Type B pancreatic cell (in vitro differentiated cells): ENCODE measurements around the gene TAF3. TPM values are rescaled to one million over a fixed set of nuclear protein-coding genes. Genes with fewer than 3 reads are reported as not detected.

ENCODE experiments used
- DNase-seq: peaks from one replicate; pipeline ENCODE4 v3.0.0; 2021; ENCODE audit warnings: mixed read lengths; ENCODE audit not compliant: unreplicated experiment; ENCODE audit errors: extremely low spot score
- H3K27ac Mint-ChIP-seq: 2 replicates; pipeline ENCODE4 v1.8.0; 2021; ENCODE audit warnings: mild to moderate bottlenecking, mixed read lengths
- H3K27me3 Mint-ChIP-seq: 2 replicates; pipeline ENCODE4 v1.8.0; 2021; ENCODE audit warnings: mixed read lengths
- H3K36me3 Mint-ChIP-seq: 2 replicates; pipeline ENCODE4 v1.8.0; 2021; ENCODE audit warnings: mixed read lengths
- H3K4me1 Mint-ChIP-seq: one replicate; pipeline ENCODE4 v1.8.0; 2021; ENCODE audit warnings: mixed read lengths; ENCODE audit not compliant: unreplicated experiment
- H3K4me3 Mint-ChIP-seq: 2 replicates; pipeline ENCODE4 v1.8.0; 2021; ENCODE audit warnings: mild to moderate bottlenecking, mixed read lengths
- H3K9me3 Mint-ChIP-seq: 2 replicates; pipeline ENCODE4 v1.8.0; 2021; ENCODE audit warnings: mixed read lengths
- total RNA-seq: library from RNA; stranded (reverse); gene quantifications from 2 replicates; pipeline ENCODE4 v1.2.1, GENCODE V29; 2021; ENCODE audit warnings: low replicate concordance
- TF ChIP-seq, protein P1 (sequence below): fragments of 200-600 bp; sonication (generic); conservative IDR thresholded peaks from 2 replicates; pipeline ENCODE4 v1.5.0; 2021; ENCODE audit warnings: antibody characterized with exemption, mild to moderate bottlenecking

Gene TAF3
- total RNA-seq, 1 donor from 2014 or later = 9.9 TPM

DNA sequence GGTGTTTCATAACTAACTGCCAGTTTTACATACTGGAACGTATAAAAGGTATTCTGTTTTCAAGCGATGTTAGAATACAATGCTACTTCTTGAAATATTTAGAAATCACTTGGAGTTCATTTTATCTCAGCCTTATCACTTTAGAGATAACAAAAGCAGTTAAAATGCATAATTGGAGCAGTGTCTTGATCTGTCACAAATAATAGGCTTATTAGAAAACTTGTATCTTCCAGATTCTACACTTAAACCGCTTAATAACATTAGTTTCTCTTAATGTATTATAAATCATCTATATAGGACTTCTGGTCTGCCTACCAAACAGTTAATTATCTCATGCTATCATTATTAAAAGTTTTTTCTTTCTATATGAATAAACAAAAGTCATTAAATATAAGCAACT is 104.4 kb downstream of the TAF3 start:
- Mint-ChIP-seq H3K27ac (no peak overlapping the region), H3K9me3 (no peaks in the 10 kb centered on the region), H3K4me3 (no peak overlapping the region), H3K36me3 (no peaks in the 10 kb centered on the region), H3K27me3 (no peaks in the 10 kb centered on the region), H3K4me1 (peaks cover 6% of the 10 kb centered on the region)
- no peak for DNase-seq
- TF ChIP-seq, protein P1, sequence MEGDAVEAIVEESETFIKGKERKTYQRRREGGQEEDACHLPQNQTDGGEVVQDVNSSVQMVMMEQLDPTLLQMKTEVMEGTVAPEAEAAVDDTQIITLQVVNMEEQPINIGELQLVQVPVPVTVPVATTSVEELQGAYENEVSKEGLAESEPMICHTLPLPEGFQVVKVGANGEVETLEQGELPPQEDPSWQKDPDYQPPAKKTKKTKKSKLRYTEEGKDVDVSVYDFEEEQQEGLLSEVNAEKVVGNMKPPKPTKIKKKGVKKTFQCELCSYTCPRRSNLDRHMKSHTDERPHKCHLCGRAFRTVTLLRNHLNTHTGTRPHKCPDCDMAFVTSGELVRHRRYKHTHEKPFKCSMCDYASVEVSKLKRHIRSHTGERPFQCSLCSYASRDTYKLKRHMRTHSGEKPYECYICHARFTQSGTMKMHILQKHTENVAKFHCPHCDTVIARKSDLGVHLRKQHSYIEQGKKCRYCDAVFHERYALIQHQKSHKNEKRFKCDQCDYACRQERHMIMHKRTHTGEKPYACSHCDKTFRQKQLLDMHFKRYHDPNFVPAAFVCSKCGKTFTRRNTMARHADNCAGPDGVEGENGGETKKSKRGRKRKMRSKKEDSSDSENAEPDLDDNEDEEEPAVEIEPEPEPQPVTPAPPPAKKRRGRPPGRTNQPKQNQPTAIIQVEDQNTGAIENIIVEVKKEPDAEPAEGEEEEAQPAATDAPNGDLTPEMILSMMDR = no peak

DNA sequence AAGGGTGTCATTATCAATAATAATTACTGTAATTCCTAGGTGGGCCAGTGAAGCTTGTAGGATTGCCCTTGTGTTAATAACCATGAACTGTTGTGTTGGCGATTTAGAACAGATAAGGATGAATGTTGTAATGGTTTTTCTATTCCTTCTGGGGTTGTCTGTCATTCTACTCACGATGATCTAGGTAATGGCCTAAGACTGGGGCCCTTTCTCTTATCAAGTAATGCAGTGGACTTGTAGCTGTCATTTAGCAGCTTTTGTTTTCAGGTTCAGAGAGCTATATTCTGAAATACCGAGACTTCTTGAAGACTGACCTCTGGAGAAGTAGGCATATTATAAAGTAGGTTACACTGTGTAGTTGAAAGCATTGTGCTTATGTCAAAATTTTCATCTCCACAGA is 110.2 kb downstream of the TAF3 start:
- H3K36me3 Mint-ChIP-seq = no peaks in the 10 kb centered on the region

DNA sequence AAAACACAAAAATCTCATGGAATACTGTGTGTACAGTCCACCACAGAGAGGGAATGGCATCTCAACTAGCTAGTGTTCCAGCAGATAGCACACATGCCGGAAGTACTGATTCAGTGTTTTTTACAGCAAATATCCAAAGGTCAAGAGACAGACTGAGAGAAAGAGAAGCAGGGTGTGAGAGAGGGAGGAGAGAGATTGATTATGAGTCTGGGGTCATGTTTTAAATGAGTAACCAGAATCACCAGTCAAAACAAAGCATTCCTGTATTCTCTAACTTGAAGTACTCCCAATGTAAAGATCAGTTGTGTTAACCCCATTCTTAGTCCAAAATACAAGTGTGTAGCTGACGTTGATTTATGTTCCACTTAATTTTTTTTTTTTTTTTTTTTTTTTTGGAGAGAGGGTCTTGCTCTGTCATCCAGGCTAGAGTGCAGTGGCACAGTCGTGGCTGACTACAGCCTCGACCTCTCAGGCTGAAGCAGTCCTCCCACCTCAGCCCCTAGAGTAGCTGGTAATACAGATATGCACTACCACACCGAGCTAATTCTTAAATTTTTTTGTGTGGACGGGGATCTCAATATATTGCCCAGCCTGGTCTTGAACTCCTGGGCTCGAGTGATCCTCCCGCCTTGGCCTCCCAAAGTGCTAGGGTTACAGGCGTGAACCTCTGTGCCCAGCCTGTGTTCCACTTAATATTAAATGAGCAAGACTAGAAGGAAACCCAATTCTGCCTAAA is 114.2 kb downstream of the TAF3 start:
- H3K27ac Mint-ChIP-seq = no peak overlapping the region
- peaks cover 9% of the 10 kb centered on the region for H3K4me1 Mint-ChIP-seq
- H3K4me3 Mint-ChIP-seq = no peak overlapping the region
- H3K27me3 Mint-ChIP-seq = no peaks in the 10 kb centered on the region
- TF ChIP-seq, protein P1 = no peak
- DNase-seq = no peak
- no peaks in the 10 kb centered on the region for H3K9me3 Mint-ChIP-seq
- H3K36me3 Mint-ChIP-seq = no peaks in the 10 kb centered on the region

More for the DNA sequence above, 110.2 kb downstream of the TAF3 start:
- no peak for DNase-seq
- Mint-ChIP-seq H3K27ac (no peak overlapping the region), H3K9me3 (no peaks in the 10 kb centered on the region), H3K4me1 (peaks cover 9% of the 10 kb centered on the region), H3K27me3 (no peaks in the 10 kb centered on the region), H3K4me3 (no peak overlapping the region)
- TF ChIP-seq, protein P1 = no peak

DNA sequence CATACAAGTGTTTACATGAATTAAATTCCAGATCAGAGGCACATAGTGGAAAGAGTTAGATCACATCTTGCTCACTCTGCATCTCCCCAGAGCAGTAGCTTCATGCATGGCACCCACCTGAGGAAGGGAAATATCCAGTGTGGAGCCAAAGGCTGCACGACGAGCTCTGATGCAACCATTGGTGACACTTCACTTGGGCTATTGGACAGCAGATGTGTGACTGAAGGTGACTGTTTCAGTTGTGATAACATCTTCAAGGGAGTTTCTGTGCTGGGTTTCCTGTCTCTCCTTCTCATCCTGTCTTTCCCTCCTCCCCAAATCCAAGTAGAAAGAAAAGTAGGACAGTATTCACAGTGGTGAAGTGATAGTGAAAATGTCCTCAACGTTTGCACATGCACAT is 115.0 kb downstream of the TAF3 start:
- H3K27ac Mint-ChIP-seq = no peak overlapping the region
- DNase-seq = no peak
- H3K9me3 Mint-ChIP-seq = no peaks in the 10 kb centered on the region
- TF ChIP-seq, protein P1 = no peak
- H3K27me3 Mint-ChIP-seq = no peaks in the 10 kb centered on the region
- peaks cover 9% of the 10 kb centered on the region for H3K4me1 Mint-ChIP-seq
- H3K36me3 Mint-ChIP-seq = no peaks in the 10 kb centered on the region
- no peak overlapping the region for H3K4me3 Mint-ChIP-seq

DNA sequence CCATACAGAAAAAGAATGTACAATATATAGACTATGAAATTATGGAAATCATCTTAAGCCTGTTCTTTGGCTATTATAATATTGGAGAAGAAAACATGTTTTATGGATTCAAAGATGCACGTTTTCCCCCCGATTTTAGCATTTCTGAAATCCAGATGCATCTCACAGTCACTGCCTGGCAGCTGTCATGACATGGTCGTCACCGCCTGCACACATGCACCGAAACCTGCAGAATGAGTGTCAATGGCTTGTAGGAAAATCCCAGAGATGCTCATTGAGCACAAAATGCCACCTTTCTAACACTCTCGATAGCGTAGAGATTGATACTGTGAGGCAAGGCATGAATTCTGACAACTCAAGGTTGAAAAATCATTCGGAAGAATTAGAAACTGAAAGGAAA is 115.5 kb downstream of the TAF3 start:
- H3K36me3 Mint-ChIP-seq = no peaks in the 10 kb centered on the region
- H3K4me1 Mint-ChIP-seq = peaks cover 6% of the 10 kb centered on the region

More for the DNA sequence above, 115.5 kb downstream of the TAF3 start:
- DNase-seq = no peak
- Mint-ChIP-seq H3K27ac (no peak overlapping the region), H3K27me3 (no peaks in the 10 kb centered on the region), H3K4me3 (no peak overlapping the region), H3K9me3 (peaks cover 3% of the 10 kb centered on the region)
- TF ChIP-seq, protein P1 = no peak
